ENCODE measurements around the gene TAGLN.

Gene TAGLN

GRCh38 chr11:117230999-117231841, 32.0 kb downstream of the TAGLN start:
- TF ChIP-seq, protein P1, sequence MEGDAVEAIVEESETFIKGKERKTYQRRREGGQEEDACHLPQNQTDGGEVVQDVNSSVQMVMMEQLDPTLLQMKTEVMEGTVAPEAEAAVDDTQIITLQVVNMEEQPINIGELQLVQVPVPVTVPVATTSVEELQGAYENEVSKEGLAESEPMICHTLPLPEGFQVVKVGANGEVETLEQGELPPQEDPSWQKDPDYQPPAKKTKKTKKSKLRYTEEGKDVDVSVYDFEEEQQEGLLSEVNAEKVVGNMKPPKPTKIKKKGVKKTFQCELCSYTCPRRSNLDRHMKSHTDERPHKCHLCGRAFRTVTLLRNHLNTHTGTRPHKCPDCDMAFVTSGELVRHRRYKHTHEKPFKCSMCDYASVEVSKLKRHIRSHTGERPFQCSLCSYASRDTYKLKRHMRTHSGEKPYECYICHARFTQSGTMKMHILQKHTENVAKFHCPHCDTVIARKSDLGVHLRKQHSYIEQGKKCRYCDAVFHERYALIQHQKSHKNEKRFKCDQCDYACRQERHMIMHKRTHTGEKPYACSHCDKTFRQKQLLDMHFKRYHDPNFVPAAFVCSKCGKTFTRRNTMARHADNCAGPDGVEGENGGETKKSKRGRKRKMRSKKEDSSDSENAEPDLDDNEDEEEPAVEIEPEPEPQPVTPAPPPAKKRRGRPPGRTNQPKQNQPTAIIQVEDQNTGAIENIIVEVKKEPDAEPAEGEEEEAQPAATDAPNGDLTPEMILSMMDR (conservative IDR thresholded peaks at IDR 0.05; ENCODE audit: low read length): no peak
- DNase-seq (ENCODE audit: low read depth): no peak
- H3K4me3 ChIP-seq (ENCODE audit: low read length): peak overlapping the region; percentile 76

DNA sequence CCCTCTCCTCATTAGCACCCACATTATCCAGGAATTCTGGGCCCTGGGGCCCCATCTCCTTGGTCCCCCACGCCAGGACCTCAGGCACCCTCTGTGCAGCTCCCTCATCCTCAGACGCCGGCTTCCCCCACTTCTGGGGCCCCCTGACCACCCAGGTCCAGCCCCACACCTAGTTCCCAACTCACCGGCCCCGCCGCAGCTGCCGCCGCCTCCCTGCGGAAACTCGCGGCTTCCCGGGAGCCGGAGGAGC, 32.6 kb downstream of the TAGLN start, which contains the start of gene PCSK7:
Gene PCSK7, minus strand, starts transcription at position 232 of the 250 bp plus-strand sequence. CDS start 2,229 bp downstream, outside the sequence.
- peak within 1 kb of the TSS; percentile 87 for H3K4me3 ChIP-seq (ENCODE audit: low read length)
- TF ChIP-seq, protein P1 (conservative IDR thresholded peaks at IDR 0.05; ENCODE audit: low read length): no peak
- no peak for DNase-seq (ENCODE audit: low read depth)

- DNase-seq (ENCODE audit: low read depth): peak; percentile 64
- TF ChIP-seq, protein P1 (conservative IDR thresholded peaks at IDR 0.05; ENCODE audit: low read length): peak; percentile 48
- peak within 1 kb of the TSS; percentile 87 for H3K4me3 ChIP-seq (ENCODE audit: low read length)
Measured at GRCh38 chr11:117232092-117232878, 33.1 kb downstream of the TAGLN start, which contains the start of gene RNF214. Gene RNF214 (plus strand): TSS chr11:117232671. CDS start chr11:117234273, 1,602 bp downstream.

DNA sequence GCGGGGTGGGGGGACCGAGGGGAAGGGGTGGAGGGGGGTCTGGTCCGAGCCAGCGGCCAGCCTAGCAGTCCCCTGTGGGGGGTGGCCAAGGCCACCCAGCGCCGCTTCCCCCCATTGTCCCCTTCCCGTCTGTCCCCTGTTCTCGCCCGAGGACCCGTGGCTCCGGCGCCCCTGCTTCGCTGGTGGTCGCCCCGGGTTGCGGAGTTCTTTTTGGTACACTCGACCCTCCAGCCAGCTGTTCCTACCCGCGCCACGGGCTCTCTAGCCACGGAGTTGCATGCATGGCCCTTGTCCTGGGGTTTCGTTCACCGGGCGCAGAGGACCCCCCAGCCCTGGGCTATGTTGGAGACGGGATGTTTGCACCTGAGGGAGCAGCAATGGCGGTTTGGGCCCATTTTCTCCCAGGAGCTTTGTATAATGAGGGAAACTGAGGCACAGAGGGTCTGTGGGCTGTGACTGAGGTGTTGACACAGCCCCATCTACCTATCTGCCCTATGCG, 33.8 kb downstream of the TAGLN start:
- DNase-seq (ENCODE audit: low read depth): no peak
- TF ChIP-seq, protein P1 (conservative IDR thresholded peaks at IDR 0.05; ENCODE audit: low read length): no peak

DNA sequence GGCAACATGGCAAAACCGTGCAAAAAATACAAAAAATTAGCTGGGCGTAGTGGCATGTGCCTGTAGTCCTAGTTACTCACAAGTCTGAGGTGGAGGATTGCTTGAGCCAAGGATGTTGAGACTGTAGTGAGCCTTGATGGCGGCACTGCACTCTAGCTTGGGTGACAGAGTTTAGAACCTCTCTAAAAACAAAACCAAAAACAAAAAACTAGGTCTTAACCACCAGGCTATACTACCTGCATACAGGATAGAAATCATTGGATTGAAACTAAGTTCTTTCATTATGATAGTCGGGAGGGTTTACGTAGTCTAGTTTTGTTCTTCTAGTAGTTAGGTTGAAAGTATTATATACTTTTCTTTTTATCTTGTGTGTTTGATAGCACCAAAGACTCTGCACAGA, 39.1 kb downstream of the TAGLN start:
- no peak overlapping the region for H3K4me3 ChIP-seq (ENCODE audit: low read length)
- TF ChIP-seq, protein P1 (conservative IDR thresholded peaks at IDR 0.05; ENCODE audit: low read length): no peak
- no peak for DNase-seq (ENCODE audit: low read depth)

More for the DNA sequence above, 33.8 kb downstream of the TAGLN start:
- peak overlapping the region; percentile 87 for H3K4me3 ChIP-seq (ENCODE audit: low read length)

DNA sequence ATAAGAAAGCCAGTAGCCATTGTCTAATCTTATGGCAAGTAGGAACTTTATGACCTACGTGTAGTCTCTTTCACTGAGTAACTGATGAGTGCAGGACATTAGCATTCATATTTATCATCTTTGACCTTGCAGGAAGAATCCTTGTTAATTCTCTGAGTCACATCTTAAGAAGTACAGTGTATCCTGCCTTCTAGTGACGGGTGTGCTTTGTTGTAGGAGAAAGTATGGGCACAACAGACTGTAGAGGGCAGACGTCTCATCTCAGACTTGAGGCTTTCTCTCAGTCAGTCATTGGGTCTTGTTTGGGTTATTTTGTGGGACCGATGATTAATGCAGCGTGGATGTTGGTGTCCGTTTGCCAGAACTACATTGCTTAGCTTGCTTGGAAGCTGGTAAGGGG, 40.1 kb downstream of the TAGLN start:
- TF ChIP-seq, protein P1 (conservative IDR thresholded peaks at IDR 0.05; ENCODE audit: low read length): peak; percentile 79
- no peak overlapping the region for H3K4me3 ChIP-seq (ENCODE audit: low read length)
- peak; percentile 93 for DNase-seq (ENCODE audit: low read depth)

Data from AG10803 (cell line).